Measurements from ENCODE around the gene NDUFB2. TPM values are rescaled to one million over a fixed set of nuclear protein-coding genes. Genes with fewer than 3 reads are reported as not detected.
A peak's percentile ranks its signal among the peaks of the same experiment; 100 is the strongest.

Gene NDUFB2
- total and polyA plus RNA-seq, 9 of the 15 experiments (the other 6 are each of a cell fraction or from before 2014, with no cell fraction given): 220 to 2,075 (median 320) TPM

- TF ChIP-seq MYC (IDR thresholded peaks at IDR 0.05; ENCODE audit: low read depth, low read length) (peak; percentile 30), MYC (CRISPR knock-in tag; IDR thresholded peaks at IDR 0.05; ENCODE audit: borderline replicate concordance, low read depth) (no peak), CREM (IDR thresholded peaks at IDR 0.05; ENCODE audit: low read depth) (no peak), PHF20 (IDR thresholded peaks at IDR 0.05; ENCODE audit: partially characterized antibody) (no peak), POU5F1 (IDR thresholded peaks at IDR 0.05; ENCODE audit: borderline replicate concordance, low read depth, low read length, partially characterized antibody) (no peak), YY1 (IDR thresholded peaks at IDR 0.05; ENCODE audit: borderline replicate concordance in 1 of 3, control insufficient read depth in 1 of 3, extremely low read depth in 1 of 3, insufficient read depth in 3 of 3, insufficient read length in 1 of 3, insufficient replicate concordance in 2 of 3, low read depth in 1 of 3, low read length in 2 of 3) (peak in 1 of 3 experiments; percentile 49), ESRRB (CRISPR knock-in tag; IDR thresholded peaks at IDR 0.05; ENCODE audit: borderline replicate concordance) (no peak), LEF1 (IDR thresholded peaks at IDR 0.05) (no peak), MAZ (CRISPR knock-in tag; conservative IDR thresholded peaks at IDR 0.05 in 1 of 2, IDR thresholded peaks at IDR 0.05 in 1 of 2) (peak in 1 of 2 experiments; percentile 46; a peak in 1 of 4 replicates), CBFB (CRISPR knock-in tag; IDR thresholded peaks at IDR 0.05) (no peak), HMGN3 (IDR thresholded peaks at IDR 0.05; ENCODE audit: borderline replicate concordance, extremely low read depth, insufficient read length, low read depth, low read length) (no peak), OTX1 (CRISPR knock-in tag; IDR thresholded peaks at IDR 0.05) (no peak), POLR2A (conservative IDR thresholded peaks at IDR 0.05) (no peak), SMAD3 (CRISPR knock-in tag; conservative IDR thresholded peaks at IDR 0.05) (0 out of 2 replicates have a peak, but pooled peaks have one; percentile 58), CREB3L1 (IDR thresholded peaks at IDR 0.05; ENCODE audit: borderline replicate concordance, low read depth) (no peak), ZNF695 (CRISPR knock-in tag; IDR thresholded peaks at IDR 0.05) (no peak), RNF2 (IDR thresholded peaks at IDR 0.05) (no peak), BRF2 (IDR thresholded peaks at IDR 0.05; ENCODE audit: borderline replicate concordance, insufficient read depth, insufficient read length) (no peak), THRB (CRISPR knock-in tag; conservative IDR thresholded peaks at IDR 0.05) (no peak), ZNF830 (CRISPR knock-in tag; IDR thresholded peaks at IDR 0.05) (no peak), PYGO2 (tag; IDR thresholded peaks at IDR 0.05) (0 out of 2 replicates have a peak, but pooled peaks have one; percentile 12), ATF2 (CRISPR knock-in tag; IDR thresholded peaks at IDR 0.05) (no peak), PHTF2 (CRISPR knock-in tag; IDR thresholded peaks at IDR 0.05) (no peak)
These were observed 21.4 kb upstream of the NDUFB2 start (continued) for GRCh38 chr7:140674899-140675701.

Data from K562 (cell line).